PC-9 (cell line): ENCODE results near the gene ZNF780B.

Source experiments
- EZH2 ChIP-seq: fragments of 200-600 bp; sonication (generic); IDR thresholded peaks from 2 replicates; pipeline ENCODE4 v1.8.0; 2017; ENCODE audit warnings: antibody characterized with exemption, low read depth
- TF ChIP-seq, protein P1 (sequence below): fragments of 200-600 bp; sonication (generic); conservative IDR thresholded peaks from 2 replicates; pipeline ENCODE4 v1.6.1; 2017; ENCODE audit warnings: mixed run types, antibody characterized with exemption, mild to moderate bottlenecking, moderate library complexity

DNA sequence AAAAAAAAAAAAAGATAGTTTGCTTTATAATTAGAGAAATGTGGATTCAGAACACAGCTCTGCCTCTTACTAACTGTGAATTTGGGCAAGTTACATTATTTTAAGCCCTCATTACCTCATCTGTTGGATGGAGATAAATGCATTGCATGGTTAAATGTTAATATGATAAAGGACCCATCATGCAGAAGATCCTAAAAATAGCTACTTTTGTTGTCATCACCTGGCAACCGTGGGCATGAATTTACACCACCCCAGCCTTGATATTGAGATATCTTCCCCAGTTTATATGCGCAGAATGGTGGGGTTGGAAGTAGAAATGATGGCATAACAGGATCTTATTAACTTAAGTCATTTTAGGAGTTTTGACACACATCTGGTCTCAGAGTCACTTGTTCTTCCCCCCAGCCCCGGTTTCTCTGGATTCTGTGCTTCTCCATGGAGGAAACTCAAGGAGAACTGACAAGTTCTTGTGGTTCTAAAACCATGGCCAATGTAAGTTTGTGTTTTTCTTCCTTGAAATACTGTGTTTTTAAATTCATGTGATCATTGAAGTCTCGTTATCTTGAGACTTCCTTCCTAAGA is 50.2 kb downstream of the ZNF780B start:
- TF ChIP-seq, protein P1, sequence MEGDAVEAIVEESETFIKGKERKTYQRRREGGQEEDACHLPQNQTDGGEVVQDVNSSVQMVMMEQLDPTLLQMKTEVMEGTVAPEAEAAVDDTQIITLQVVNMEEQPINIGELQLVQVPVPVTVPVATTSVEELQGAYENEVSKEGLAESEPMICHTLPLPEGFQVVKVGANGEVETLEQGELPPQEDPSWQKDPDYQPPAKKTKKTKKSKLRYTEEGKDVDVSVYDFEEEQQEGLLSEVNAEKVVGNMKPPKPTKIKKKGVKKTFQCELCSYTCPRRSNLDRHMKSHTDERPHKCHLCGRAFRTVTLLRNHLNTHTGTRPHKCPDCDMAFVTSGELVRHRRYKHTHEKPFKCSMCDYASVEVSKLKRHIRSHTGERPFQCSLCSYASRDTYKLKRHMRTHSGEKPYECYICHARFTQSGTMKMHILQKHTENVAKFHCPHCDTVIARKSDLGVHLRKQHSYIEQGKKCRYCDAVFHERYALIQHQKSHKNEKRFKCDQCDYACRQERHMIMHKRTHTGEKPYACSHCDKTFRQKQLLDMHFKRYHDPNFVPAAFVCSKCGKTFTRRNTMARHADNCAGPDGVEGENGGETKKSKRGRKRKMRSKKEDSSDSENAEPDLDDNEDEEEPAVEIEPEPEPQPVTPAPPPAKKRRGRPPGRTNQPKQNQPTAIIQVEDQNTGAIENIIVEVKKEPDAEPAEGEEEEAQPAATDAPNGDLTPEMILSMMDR = no peak
- no peak for TF ChIP-seq EZH2
